Sigmoid colon (tissue), 7 donors: ENCODE results near the gene EXT2. TPM values are rescaled to one million over a fixed set of nuclear protein-coding genes. Genes with fewer than 3 reads are reported as not detected.

Experiments
- DNase-seq: peaks from one replicate; pipeline ENCODE4 v3.0.0-alpha.2; 2019
- H3K27ac ChIP-seq, 4 donors: fragments of 200-600 bp; sonication (generic); one replicate each; pipeline ENCODE4 v1.5.1; 2016 to 2019; ENCODE audit warnings: mild to moderate bottlenecking in 1 of 4
- H3K27me3 ChIP-seq, 3 donors: fragments of 200-600 bp; sonication (generic); one replicate each; pipeline ENCODE4 v1.5.1; 2019; ENCODE audit warnings: mild to moderate bottlenecking in 1 of 3
- H3K36me3 ChIP-seq, 4 donors: fragments of 200-600 bp; sonication (generic); one replicate each; pipeline ENCODE4 v1.5.1; 2016 to 2019
- H3K4me1 ChIP-seq, 4 donors: fragments of 200-600 bp; sonication (generic); one replicate each; pipeline ENCODE4 v1.5.1; 2017 to 2019
- H3K4me3 ChIP-seq, 4 donors: fragments of 200-600 bp; sonication (generic); one replicate each; pipeline ENCODE4 v1.5.1; 2017 to 2019; ENCODE audit warnings: mild to moderate bottlenecking in 2 of 4, moderate library complexity in 1 of 4
- H3K9me3 ChIP-seq, 4 donors: fragments of 200-600 bp in 3 of 4; sonication (generic) in 3 of 4; one replicate each; pipeline versions ENCODE4 v1.5.1 to v1.6.1; 2013 to 2019
- CTCF ChIP-seq, 4 experiments: fragments of 450-650 bp in 3 of 4; fragments of 200-600 bp in 1 of 4; IDR thresholded peaks; one replicate each; pipeline ENCODE4 v1.5.1; 2016 to 2019; ENCODE audit warnings: antibody characterized with exemption in 4 of 4, mild to moderate bottlenecking in 3 of 4, moderate library complexity in 2 of 4
- EP300 ChIP-seq, 4 donors: sonication (generic); formaldehyde crosslinking; IDR thresholded peaks; one replicate each; pipeline ENCODE4 v1.6.1; 2017; ENCODE audit warnings: antibody characterized with exemption in 4 of 4
- POLR2A ChIP-seq, 2 donors: fragments of 450-650 bp; IDR thresholded peaks; one replicate each; pipeline ENCODE4 v1.6.1; 2016; ENCODE audit warnings: antibody characterized with exemption in 2 of 2, mild to moderate bottlenecking in 2 of 2, moderate library complexity in 2 of 2
- POLR2AphosphoS5 ChIP-seq, 4 donors: sonication (generic); formaldehyde crosslinking; IDR thresholded peaks; one replicate each; pipeline ENCODE4 v1.6.1; 2017; ENCODE audit warnings: antibody characterized with exemption in 4 of 4
- WGBS, 2 donors: extraction: QIAGEN DNeasy Blood & Tissue Kit; methylation state at CpG; one replicate each; pipeline ENCODE4 v1.1.7; 2013; 5-methylcytosine and 5-hydroxymethylcytosine counted together
- intact Hi-C: fragments of 100-400 bp; cut with DNase I; formaldehyde crosslinking; loops from one replicate; pipeline ENCODE4 v1.15.1; 2023
- polyA plus RNA-seq, 3 donors: library from polyadenylated mRNA; stranded (reverse); fragments of 200-250 nt; gene quantifications; one replicate each; pipeline ENCODE4 v1.2.3, GENCODE V29; 2013
- total RNA-seq, 4 donors: library from RNA; depleted of rRNA; stranded (reverse); fragments of >200 nt; gene quantifications; one replicate each; pipeline ENCODE4 v1.1.0, GENCODE V29; 2016
- donor health status: healthy with polysubstance abuse.
- donor health status: Bipolar disorder and iron deficiency.
- donor health status: healthy.

Gene EXT2
- total and polyA plus RNA-seq, 7 donors = 6.6 to 68.1 (median 46.3) TPM

- intact Hi-C loops = no loop called here
- TF ChIP-seq POLR2AphosphoS5 (IDR thresholded peaks at IDR 0.05) = no peak
- no peak for TF ChIP-seq EP300 (IDR thresholded peaks at IDR 0.05)
- TF ChIP-seq POLR2A (IDR thresholded peaks at IDR 0.05) = no peak
- no peak for TF ChIP-seq CTCF (IDR thresholded peaks at IDR 0.05)
- Histone ChIP-seq H3K9me3 (no peaks in the 10 kb centered on the region), H3K4me1 (no peaks in the 10 kb centered on the region), H3K36me3 (no peaks in the 10 kb centered on the region), H3K27ac (no peak overlapping the region), H3K4me3 (no peak overlapping the region), H3K27me3 (peaks cover 0 to 3% (median 0%) of the 10 kb centered on the region in 3 donors)
- DNase-seq = no peak
- WGBS, 2 donors = 79 to 81% methylated on average over 17 of the region's 17 CpGs
Observed at GRCh38 chr11:44269369-44270351, 174.2 kb downstream of the EXT2 start.

- Histone ChIP-seq H3K27ac (no peak overlapping the region), H3K36me3 (no peaks in the 10 kb centered on the region), H3K4me1 (no peaks in the 10 kb centered on the region), H3K27me3 (peaks cover 0 to 3% (median 0%) of the 10 kb centered on the region in 3 donors), H3K9me3 (no peaks in the 10 kb centered on the region), H3K4me3 (no peak overlapping the region)
- DNase-seq = no peak
- TF ChIP-seq POLR2A (IDR thresholded peaks at IDR 0.05) = no peak
- TF ChIP-seq CTCF (IDR thresholded peaks at IDR 0.05) = no peak
- no peak for TF ChIP-seq EP300 (IDR thresholded peaks at IDR 0.05)
- TF ChIP-seq POLR2AphosphoS5 (IDR thresholded peaks at IDR 0.05) = no peak
- WGBS, 2 donors = 83 to 84% methylated on average over 20 of the region's 20 CpGs
- intact Hi-C loops = no loop called here
Observed at GRCh38 chr11:44270403-44271273, 175.2 kb downstream of the EXT2 start.

- H3K27ac ChIP-seq = no peak overlapping the region
- intact Hi-C loops = no loop called here
- WGBS, 2 donors = 92 to 95% methylated on average over 6 of the region's 6 CpGs
- no peak for DNase-seq
- no peaks in the 10 kb centered on the region for H3K36me3 ChIP-seq
- H3K4me3 ChIP-seq = no peak overlapping the region
- TF ChIP-seq CTCF (IDR thresholded peaks at IDR 0.05) = no peak
- TF ChIP-seq POLR2A (IDR thresholded peaks at IDR 0.05) = no peak
- no peaks in the 10 kb centered on the region for H3K4me1 ChIP-seq
- no peaks in the 10 kb centered on the region for H3K9me3 ChIP-seq
- peaks cover 0 to 3% (median 0%) of the 10 kb centered on the region in 3 donors for H3K27me3 ChIP-seq
Observed at GRCh38 chr11:44271286-44271685, 175.8 kb downstream of the EXT2 start.

GRCh38 chr11:44274404-44274803, 178.9 kb downstream of the EXT2 start:
- Histone ChIP-seq H3K36me3 (no peaks in the 10 kb centered on the region), H3K4me1 (no peaks in the 10 kb centered on the region), H3K4me3 (no peak overlapping the region), H3K9me3 (no peaks in the 10 kb centered on the region), H3K27me3 (peaks cover 0 to 3% (median 0%) of the 10 kb centered on the region in 3 donors), H3K27ac (no peak overlapping the region)
- 89 to 90% methylated on average over 1 of the region's 1 CpG for WGBS, 2 donors
- intact Hi-C loops = no loop called here
- no peak for DNase-seq
- no peak for TF ChIP-seq CTCF (IDR thresholded peaks at IDR 0.05)
- no peak for TF ChIP-seq POLR2AphosphoS5 (IDR thresholded peaks at IDR 0.05)
- TF ChIP-seq POLR2A (IDR thresholded peaks at IDR 0.05) = no peak
- no peak for TF ChIP-seq EP300 (IDR thresholded peaks at IDR 0.05)
